GM12878 (cell line): ENCODE measurements around the gene CALD1. TPM values are rescaled to one million over a fixed set of nuclear protein-coding genes. Genes with fewer than 3 reads are reported as not detected.

Source experiments
- ATAC-seq: fragments of 200-7000 bp; cut with Tn5 transposase; 3 replicates; pipeline ENCODE4 v1.9.1; 2020; ENCODE audit warnings: mild to moderate bottlenecking, moderate library complexity
- BruUV-seq: library from RNA; stranded (reverse); fragments of 400-500 nt; replicated peaks from 2 replicates; lab custom pipeline; 2021; lab: Mats Ljungman, UMichigan
- CTCF ChIA-PET: fragments of 300-600 bp; sonication (Branson Sonifier 250); formaldehyde crosslinking; extraction: SDS; loops from one replicate; lab custom pipeline; 2021; ENCODE audit warnings: inconsistent platforms; lab: Yijun Ruan, JAX
- POLR2A ChIA-PET: fragments of 350-600 bp; formaldehyde crosslinking; extraction: SDS; loops from one replicate; lab custom pipeline; 2021; ENCODE audit warnings: inconsistent platforms; lab: Charles Lee
- RAD21 ChIA-PET: fragments of 300-600 bp; sonication (Branson Sonifier 250); formaldehyde crosslinking; loops from one replicate; lab custom pipeline; 2023; ENCODE audit warnings: antibody characterized with exemption; ENCODE audit not compliant: unreplicated experiment; lab: Charles Lee
- SMC1A ChIA-PET: fragments of 300-600 bp; sonication (Branson Sonifier 250); formaldehyde crosslinking; loops from one replicate; lab custom pipeline; 2023; ENCODE audit not compliant: unreplicated experiment, uncharacterized antibody; lab: Charles Lee
- DNase-seq: peaks from one replicate; pipeline ENCODE4 v3.0.0-alpha.2; 2011; ENCODE audit warnings: low read depth, low spot score
- FAIRE-seq: peaks from 3 replicates; lab custom pipeline; 2011; peaks lifted over from hg19 to GRCh38; lab: Jason Lieb, UNC
- H2AFZ ChIP-seq: 2 replicates; pipeline ENCODE4 v1.6.0; 2011; ENCODE audit warnings: low read depth, low read length, control low read depth; ENCODE audit not compliant: control insufficient read depth
- H3K27ac ChIP-seq: 2 replicates; pipeline ENCODE4 v1.5.1; 2011; ENCODE audit warnings: control low read depth; ENCODE audit not compliant: control insufficient read depth, insufficient read depth
- H3K27me3 ChIP-seq, 2 experiments: replicated peaks in 1 of 2; 2 replicates each; pipeline versions ENCODE4 v1.6.0 to v1.6.1; 2011; ENCODE audit warnings: low read length in 1 of 2; ENCODE audit not compliant: control insufficient read depth in 2 of 2, insufficient read depth in 2 of 2
- H3K36me3 ChIP-seq, 2 experiments: 2 replicates each; pipeline ENCODE4 v1.5.1; 2011; ENCODE audit warnings: low read length in 1 of 2; ENCODE audit not compliant: control insufficient read depth in 2 of 2, insufficient read depth in 2 of 2
- H3K4me1 ChIP-seq: 2 replicates; pipeline ENCODE4 v1.6.1; 2011; ENCODE audit warnings: mild to moderate bottlenecking, low read length, moderate library complexity, mixed read lengths; ENCODE audit not compliant: control insufficient read depth, insufficient read depth
- H3K4me2 ChIP-seq: 2 replicates; pipeline ENCODE4 v1.6.0; 2011; ENCODE audit warnings: control low read depth; ENCODE audit not compliant: control insufficient read depth, insufficient read depth
- H3K4me3 ChIP-seq: fragments of 200-600 bp; sonication (generic); 2 replicates; pipeline ENCODE4 v1.5.1; 2016
- H3K79me2 ChIP-seq: 2 replicates; pipeline ENCODE4 v1.6.0; 2011; ENCODE audit warnings: low read length; ENCODE audit not compliant: control insufficient read depth, insufficient read depth
- H3K9ac ChIP-seq: 2 replicates; pipeline ENCODE4 v1.8.0; 2011; ENCODE audit warnings: low read length, control low read depth, mixed read lengths; ENCODE audit not compliant: control insufficient read depth, insufficient read depth
- H3K9me3 ChIP-seq: replicated peaks from 3 replicates; pipeline ENCODE4 v1.5.1; 2011; ENCODE audit warnings: mild to moderate bottlenecking, low read length; ENCODE audit not compliant: control insufficient read depth, insufficient read depth
- H4K20me1 ChIP-seq: 2 replicates; pipeline ENCODE4 v1.6.0; 2011; ENCODE audit not compliant: control insufficient read depth, insufficient read depth
- ATF2 ChIP-seq: IDR thresholded peaks from 2 replicates; pipeline ENCODE4 v1.6.1; 2012; ENCODE audit warnings: low read length, inconsistent platforms
- ATF3 ChIP-seq: IDR thresholded peaks from 2 replicates; pipeline ENCODE4 v1.6.1; 2011; ENCODE audit warnings: low read depth, mild to moderate bottlenecking, low read length, moderate library complexity, borderline replicate concordance; ENCODE audit errors: extremely low read depth
- BACH1 ChIP-seq: fragments of 450-650 bp; IDR thresholded peaks from 2 replicates; pipeline ENCODE4 v1.6.1; 2017; ENCODE audit warnings: mild to moderate bottlenecking, borderline replicate concordance
- CBFB ChIP-seq: IDR thresholded peaks from 2 replicates; pipeline ENCODE4 v1.6.1; 2016; ENCODE audit warnings: antibody characterized with exemption, low read depth
- E4F1 ChIP-seq: fragments of 450-650 bp; IDR thresholded peaks from 2 replicates; pipeline ENCODE4 v1.6.1; 2018; ENCODE audit warnings: borderline replicate concordance, mild to moderate bottlenecking; ENCODE audit not compliant: partially characterized antibody
- EGR1 ChIP-seq, 2 experiments: IDR thresholded peaks; 1 replicate in 1 of 2; 2 replicates in 1 of 2; pipeline ENCODE4 v1.6.1; 2011 to 2012; ENCODE audit warnings: low read depth in 2 of 2, low read length in 2 of 2, borderline replicate concordance in 1 of 2, mild to moderate bottlenecking in 1 of 2, moderate library complexity in 1 of 2
- ESRRA ChIP-seq: IDR thresholded peaks from 2 replicates; pipeline ENCODE4 v1.6.1; 2012; ENCODE audit warnings: mild to moderate bottlenecking, low read length, improper control_type of control experiment
- NBN ChIP-seq: fragments of 450-650 bp; IDR thresholded peaks from 2 replicates; pipeline ENCODE4 v1.6.1; 2016
- NFXL1 ChIP-seq: fragments of 450-650 bp; IDR thresholded peaks from 2 replicates; pipeline ENCODE4 v1.6.1; 2017; ENCODE audit warnings: antibody characterized with exemption, mild to moderate bottlenecking, borderline replicate concordance
- NR2C1 ChIP-seq: fragments of 450-650 bp; IDR thresholded peaks from 2 replicates; pipeline ENCODE4 v1.6.1; 2017; ENCODE audit warnings: antibody characterized with exemption, mild to moderate bottlenecking, moderate library complexity
- NRF1 ChIP-seq: conservative IDR thresholded peaks from 2 replicates; pipeline ENCODE4 v1.6.1; 2011; ENCODE audit warnings: mild to moderate bottlenecking, low read depth, low read length, improper control_type of control experiment
- PAX8 ChIP-seq: fragments of 450-650 bp; IDR thresholded peaks from 2 replicates; pipeline ENCODE4 v1.6.1; 2017; ENCODE audit warnings: mild to moderate bottlenecking, moderate library complexity
- RELA ChIP-seq: fragments of 450-650 bp; IDR thresholded peaks from 2 replicates; pipeline ENCODE4 v1.8.0; 2014; ENCODE audit warnings: borderline replicate concordance; ENCODE audit not compliant: partially characterized antibody
- RFX5 ChIP-seq: IDR thresholded peaks from 2 replicates; pipeline ENCODE4 v1.6.1; 2011; ENCODE audit warnings: low read depth, low read length, improper control_type of control experiment
- SMARCA5 ChIP-seq: fragments of 450-650 bp; IDR thresholded peaks from 2 replicates; pipeline ENCODE4 v1.6.1; 2017; ENCODE audit warnings: mild to moderate bottlenecking
- STAT3 ChIP-seq: IDR thresholded peaks from 2 replicates; pipeline ENCODE4 v1.6.1; 2011; ENCODE audit warnings: low read depth, low read length, improper control_type of control experiment
- ZBTB33 ChIP-seq: fragments of 450-650 bp; IDR thresholded peaks from 2 replicates; pipeline ENCODE4 v1.6.1; 2017; ENCODE audit warnings: mild to moderate bottlenecking
- WGBS: methylation state at CpG from one replicate; pipeline ENCODE4 v1.1.6; 2016; ENCODE audit warnings: low lambda C conversion rate; ENCODE audit not compliant: insufficient replicate concordance, insufficient coverage; ENCODE audit errors: missing lambda C conversion rate; 5-methylcytosine and 5-hydroxymethylcytosine counted together
- in situ Hi-C: fragments of 300-500 bp; cut with MboI; formaldehyde crosslinking; loops from 9 replicates; pipeline ENCODE4 v1.14.3; 2018; ENCODE audit warnings: mixed read lengths
- intact Hi-C: fragments of 100-400 bp; cut with micrococcal nuclease; formaldehyde crosslinking; loops from one replicate; pipeline ENCODE4 v1.14.2; 2022; ENCODE audit not compliant: unreplicated experiment
- polyA plus RNA-seq, 11 experiments: library from polyadenylated mRNA; depleted of rRNA in 4 of 11; unstranded in 6 of 11; stranded (reverse) in 5 of 11; fragments of >200 nt; fragmentation: Nextera tagmentation in 4 of 11; fragmentation: Illumina TruSeq in 1 of 11; extraction: Ambion mirVana in 4 of 11; extraction: Trizol in 1 of 11; gene quantifications; 1 replicate in 1 of 11; 2 replicates in 10 of 11; pipeline versions ENCODE4 v1.2.1 to v1.2.3, GENCODE V29; 2011 to 2016; ENCODE audit warnings: inconsistent platforms in 2 of 11, missing spikeins in 2 of 11, low read depth in 1 of 11
- total RNA-seq, 4 experiments: library from RNA; depleted of rRNA in 3 of 4; stranded (reverse); fragments of >200 nt in 3 of 4; fragmentation: Illumina TruSeq in 1 of 4; extraction: Trizol in 1 of 4; gene quantifications; 2 replicates each; pipeline versions ENCODE4 v1.2.1 to v1.2.3, GENCODE V29; 2013 to 2021

CALD1 gene
- total and polyA plus RNA-seq, 10 of the 15 experiments (the other 5 are each of a cell fraction or from before 2014, with no cell fraction given) = 0.03 to 1.3 (median 0.22) TPM

- no peak for TF ChIP-seq EGR1 (IDR thresholded peaks at IDR 0.05; ENCODE audit: borderline replicate concordance in 1 of 2, low read depth in 2 of 2, low read length in 2 of 2)
- TF ChIP-seq ATF2 = no peak
- TF ChIP-seq NRF1 = no peak
- no peak for TF ChIP-seq STAT3
- TF ChIP-seq CBFB = no peak
- TF ChIP-seq, all 136 proteins: peak for 0
Observed at GRCh38 chr7:134922720-134923704, 143.6 kb downstream of the CALD1 start (continued).

GRCh38 chr7:134925766-134926165 is 146.3 kb downstream of the CALD1 start:
- no peaks in the 10 kb centered on the region for H3K27me3 ChIP-seq
- POLR2A ChIA-PET = no interaction called here
- intact Hi-C loops (no loop called here), in situ Hi-C loops (no loop called here)
- no peak overlapping the region for H3K4me2 ChIP-seq
- no peak overlapping the region for H3K4me3 ChIP-seq
- ATAC-seq (no peak), FAIRE-seq (no peak), DNase-seq (no peak)
- SMC1A ChIA-PET = no interaction called here
- H3K27ac ChIP-seq = no peak overlapping the region
- no peaks in the 10 kb centered on the region for H3K79me2 ChIP-seq
- H3K4me1 ChIP-seq = no peaks in the 10 kb centered on the region
- no peaks in the 10 kb centered on the region; the same call in 2 of the 3 replicates for H3K9me3 ChIP-seq
- no peaks in the 10 kb centered on the region for H3K36me3 ChIP-seq
- no peaks in the 10 kb centered on the region for H4K20me1 ChIP-seq
- H3K9ac ChIP-seq = no peak overlapping the region
- WGBS = 79% methylated on average over 5 of the region's 5 CpGs
- no peak overlapping the region for H2AFZ ChIP-seq
- BruUV-seq = no TSS peak
- CTCF ChIA-PET = no interaction called here
- RAD21 ChIA-PET = interaction anchor here (0.6 kb wide), 1 partner anchor 575 kb away, joined by 3 read pairs; no protein-coding TSS in a partner anchor
- TF ChIP-seq E4F1 (no peak), BACH1 (no peak), NBN (no peak), RELA (no peak), RFX5 (no peak), ATF3 (no peak), EGR1 (IDR thresholded peaks at IDR 0.05; ENCODE audit: borderline replicate concordance in 1 of 2, low read depth in 2 of 2, low read length in 2 of 2) (no peak), NFXL1 (no peak), ZBTB33 (no peak), NR2C1 (no peak), SMARCA5 (no peak), ESRRA (no peak), PAX8 (no peak)
